Central memory CD8-positive, alpha-beta T cell (primary cell): ENCODE data around the gene NFKBIB.
"Not testable (repeated sequence)": the region's sequence is repeated elsewhere in the genome, so short reads cannot be mapped to it uniquely, and the experiment has no call there.

Source experiments
- ATAC-seq: fragments of 150-1000 bp; cut with Tn5 transposase; replicated peaks from 2 replicates; pipeline ENCODE4 v1.10.0; 2022; ENCODE audit warnings: mild to moderate bottlenecking, moderate FRiP score, moderate number of reproducible peaks; ENCODE audit not compliant: poor library complexity, severe bottlenecking; ENCODE audit errors: extremely low read depth
- DNase-seq, 2 donors: peaks; one replicate each; pipeline ENCODE4 v3.0.0; 2021; ENCODE audit warnings: low spot score in 2 of 2
- H3K27ac Mint-ChIP-seq: one replicate; pipeline ENCODE4 v1.8.0; 2022; ENCODE audit warnings: low read depth, mild to moderate bottlenecking, moderate library complexity, mixed read lengths
- H3K27me3 Mint-ChIP-seq: one replicate; pipeline ENCODE4 v1.8.0; 2022; ENCODE audit warnings: mixed read lengths
- H3K36me3 Mint-ChIP-seq: one replicate; pipeline ENCODE4 v1.8.0; 2022; ENCODE audit warnings: mild to moderate bottlenecking, moderate library complexity, mixed read lengths; ENCODE audit not compliant: insufficient read depth
- H3K4me1 Mint-ChIP-seq: one replicate; pipeline ENCODE4 v1.8.0; 2022; ENCODE audit warnings: mixed read lengths
- H3K4me3 Mint-ChIP-seq: one replicate; pipeline ENCODE4 v1.8.0; 2022; ENCODE audit warnings: mild to moderate bottlenecking, moderate library complexity, mixed read lengths
- H3K9me3 Mint-ChIP-seq: one replicate; pipeline ENCODE4 v1.8.0; 2022; ENCODE audit warnings: mixed read lengths

Gene NFKBIB

DNA sequence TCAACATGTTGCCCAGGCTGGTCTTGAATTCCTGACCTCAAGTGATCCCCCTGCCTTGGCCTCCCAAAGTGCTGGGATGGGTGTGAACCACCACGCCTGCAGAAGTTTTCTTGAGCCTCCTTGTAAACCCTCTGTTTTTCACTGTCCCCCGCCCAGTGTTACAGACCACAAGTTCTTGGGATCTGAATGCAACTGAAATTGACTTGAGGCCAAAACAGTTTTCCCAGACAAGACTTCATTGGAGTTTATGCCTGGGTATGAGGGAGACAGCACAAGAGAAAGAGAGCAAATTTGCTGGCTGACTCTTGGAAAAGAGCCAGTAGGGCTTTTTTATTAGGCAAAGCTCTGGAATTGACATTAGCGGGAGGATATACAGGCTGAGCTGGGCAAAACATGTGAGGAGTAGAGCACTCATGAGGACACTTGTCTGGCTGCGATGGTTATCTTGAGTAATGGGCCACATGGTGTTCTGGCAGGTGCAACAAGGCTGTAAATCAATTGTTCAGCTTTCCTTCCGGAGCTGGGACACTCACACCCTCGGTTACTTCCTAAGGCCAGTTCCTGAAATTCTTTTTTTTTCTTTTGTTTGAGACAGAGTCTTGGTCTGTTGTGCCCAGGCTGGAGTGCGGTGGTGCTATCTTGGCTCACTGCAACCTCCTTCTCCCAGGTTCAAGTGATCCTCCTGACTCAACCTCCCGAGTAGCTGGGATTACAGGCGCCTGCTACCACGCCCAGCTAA is 37.3 kb upstream of the NFKBIB start:
- H3K27ac Mint-ChIP-seq = no peak overlapping the region
- DNase-seq (no peak), ATAC-seq (no peak)
- no peaks in the 10 kb centered on the region for H3K9me3 Mint-ChIP-seq
- peaks cover 39% of the 10 kb centered on the region for H3K4me1 Mint-ChIP-seq
- H3K36me3 Mint-ChIP-seq = peaks cover 22% of the 10 kb centered on the region
- no peak overlapping the region for H3K4me3 Mint-ChIP-seq
- no peaks in the 10 kb centered on the region for H3K27me3 Mint-ChIP-seq

DNA sequence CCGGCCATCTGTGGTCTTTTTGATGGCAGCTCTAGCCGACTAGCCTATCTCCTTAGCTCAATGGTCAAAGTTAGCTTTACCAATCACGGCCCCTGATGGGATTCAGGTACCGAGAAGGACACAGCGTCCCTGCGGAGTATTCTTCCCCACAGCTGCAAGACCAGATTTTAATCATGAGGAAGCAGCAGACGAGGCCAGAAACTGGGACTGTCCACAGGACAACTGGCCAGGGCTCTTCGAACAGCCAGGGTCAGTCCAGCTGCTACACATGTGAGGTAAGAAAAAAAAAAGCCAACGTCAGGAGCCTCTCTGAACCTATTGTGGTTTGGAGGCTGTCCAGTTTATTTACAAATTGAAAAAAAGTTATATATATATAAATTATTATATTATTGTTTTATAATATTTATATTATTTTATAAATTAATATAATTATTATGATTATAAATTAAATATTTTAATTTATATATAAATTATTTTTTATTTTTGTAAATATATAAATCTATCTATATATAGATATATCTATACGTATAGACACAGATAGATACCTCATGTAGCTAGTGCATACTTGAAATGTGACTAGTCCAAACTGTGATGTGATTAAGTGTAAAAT is 32.5 kb upstream of the NFKBIB start:
- Mint-ChIP-seq H3K27me3 (no peaks in the 10 kb centered on the region), H3K4me1 (peaks cover 45% of the 10 kb centered on the region), H3K27ac (no peak overlapping the region), H3K4me3 (no peak overlapping the region), H3K9me3 (no peaks in the 10 kb centered on the region), H3K36me3 (peaks cover 30% of the 10 kb centered on the region)
- no peak for DNase-seq
- no peak for ATAC-seq

DNA sequence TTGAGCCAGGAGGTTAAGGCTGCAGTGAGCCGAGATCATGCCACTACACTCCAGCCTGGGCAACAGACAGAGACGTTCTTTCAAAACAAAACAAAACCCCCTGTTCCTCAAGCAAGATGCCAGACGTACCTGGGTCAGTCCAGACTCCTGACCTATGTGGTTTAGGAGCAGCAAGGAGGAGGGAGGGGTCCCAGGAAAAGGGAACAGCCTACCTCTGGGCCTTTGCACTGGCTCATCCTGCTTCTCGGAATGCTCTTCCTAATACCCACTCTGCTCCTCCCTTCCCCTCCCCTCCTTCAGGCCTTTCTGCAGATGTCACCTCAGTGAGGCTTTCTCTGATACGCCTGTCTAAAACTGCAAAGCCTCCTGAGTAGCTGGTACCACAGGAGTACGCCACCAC is 31.2 kb upstream of the NFKBIB start:
- Mint-ChIP-seq H3K36me3 (peaks cover 33% of the 10 kb centered on the region), H3K4me3 (peak overlapping the region; percentile 86), H3K4me1 (peaks cover 40% of the 10 kb centered on the region), H3K27me3 (no peaks in the 10 kb centered on the region), H3K9me3 (no peaks in the 10 kb centered on the region), H3K27ac (no peak overlapping the region)
- DNase-seq = no peak
- no peak for ATAC-seq

DNA sequence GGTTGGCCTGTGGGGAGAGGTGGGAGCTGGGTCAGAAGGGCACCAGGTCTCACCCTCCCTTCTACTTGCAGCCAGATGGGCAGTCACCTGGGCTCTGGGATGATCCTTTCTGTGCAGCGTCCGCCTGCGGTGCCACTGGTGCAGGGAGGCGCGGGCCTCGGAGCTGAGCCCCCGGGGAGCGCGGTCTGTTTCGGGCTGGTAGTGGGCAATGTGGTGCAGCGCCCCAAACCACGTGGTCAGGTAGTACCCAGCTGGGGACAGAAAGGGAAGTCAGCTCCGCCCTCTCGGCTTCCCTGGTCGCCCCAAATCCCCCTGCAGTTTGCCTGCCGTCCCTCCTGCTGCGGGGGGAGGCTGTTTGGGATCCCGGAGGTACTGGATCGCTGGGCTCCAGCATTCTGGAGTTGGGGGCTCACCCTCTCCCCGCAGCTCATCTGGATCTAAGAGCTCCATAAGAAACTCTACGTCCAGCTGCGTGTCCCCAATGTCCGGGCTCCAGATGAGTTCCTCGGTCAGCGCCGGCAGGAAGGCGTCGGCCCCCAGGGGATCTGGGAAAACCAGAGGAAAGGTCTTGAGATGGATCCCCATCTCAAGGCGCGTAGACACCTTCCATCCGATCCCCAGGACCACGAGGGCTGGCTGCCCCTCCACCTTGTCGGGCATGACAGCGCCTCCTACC is 30.5 kb upstream of the NFKBIB start:
- peak overlapping the region; percentile 95 for H3K27ac Mint-ChIP-seq
- no peaks in the 10 kb centered on the region for H3K9me3 Mint-ChIP-seq
- no peak for ATAC-seq
- peaks cover 38% of the 10 kb centered on the region for H3K4me1 Mint-ChIP-seq
- peaks cover 31% of the 10 kb centered on the region for H3K36me3 Mint-ChIP-seq
- H3K4me3 Mint-ChIP-seq = peak overlapping the region; percentile 86
- DNase-seq = no peak
- no peaks in the 10 kb centered on the region for H3K27me3 Mint-ChIP-seq

DNA sequence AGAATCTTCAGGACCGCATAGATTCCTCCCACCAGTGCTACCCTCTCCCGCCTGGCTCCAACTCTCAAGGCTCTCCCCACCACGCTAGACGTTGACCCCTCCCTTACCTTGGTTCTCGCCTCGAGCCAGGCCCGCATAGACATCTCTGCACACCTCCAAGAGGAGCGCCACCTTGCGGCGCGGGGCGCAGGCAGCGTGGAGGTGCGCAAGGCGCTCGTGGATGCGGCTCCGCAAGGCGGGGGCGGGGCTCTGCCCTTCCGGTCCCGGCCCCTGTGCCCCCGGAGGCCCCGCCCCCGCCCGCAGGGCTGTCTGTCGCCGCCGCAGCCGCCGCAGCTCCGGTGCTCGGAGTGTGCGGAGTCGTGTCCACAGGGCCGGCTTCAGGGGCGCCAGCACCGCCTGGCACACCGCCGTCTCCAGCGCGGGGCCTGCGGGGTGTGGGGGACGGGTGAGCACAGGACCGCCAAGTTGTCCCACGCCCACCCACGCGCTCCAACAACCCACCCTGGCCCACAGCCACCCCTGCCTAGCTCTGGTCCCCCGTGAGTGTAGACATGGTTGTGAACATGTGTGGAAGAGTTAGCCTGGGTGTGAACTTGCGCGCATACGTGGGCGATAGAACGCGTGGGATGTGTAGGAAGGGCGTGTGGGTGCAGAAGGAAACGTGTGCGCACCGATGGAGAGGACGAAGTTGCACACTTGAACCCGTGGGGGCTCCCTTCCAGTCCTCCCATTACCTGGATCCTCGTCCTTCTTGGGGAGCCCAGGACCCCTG is 29.7 kb upstream of the NFKBIB start:
- peaks cover 30% of the 10 kb centered on the region for H3K4me1 Mint-ChIP-seq
- ATAC-seq (peak; percentile 79), DNase-seq (peak; percentile 90 to 93)
- peak overlapping the region; percentile 86 for H3K4me3 Mint-ChIP-seq
- no peaks in the 10 kb centered on the region for H3K9me3 Mint-ChIP-seq
- H3K36me3 Mint-ChIP-seq = peaks cover 26% of the 10 kb centered on the region
- H3K27ac Mint-ChIP-seq = peak overlapping the region; percentile 95
- no peaks in the 10 kb centered on the region for H3K27me3 Mint-ChIP-seq

DNA sequence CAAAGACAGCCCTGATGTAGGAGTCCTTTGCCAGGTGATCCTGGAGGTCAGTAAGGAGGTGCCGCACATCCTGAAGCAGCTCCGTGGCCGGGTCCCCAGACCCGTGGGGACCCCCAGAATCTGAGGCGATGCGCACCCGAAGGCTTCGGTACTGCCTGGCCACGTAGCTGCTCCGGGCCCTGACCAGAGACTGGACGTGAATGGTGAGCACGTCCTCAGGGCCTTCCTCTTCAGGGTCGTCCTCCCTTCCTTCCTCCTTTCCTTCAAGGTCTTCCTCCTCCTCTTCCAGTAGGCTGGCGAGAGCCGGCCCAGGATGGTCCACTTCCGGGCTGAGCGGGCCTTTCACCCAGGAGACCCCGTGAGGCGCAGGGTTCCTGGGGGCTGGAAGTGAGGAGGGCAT is 29.2 kb upstream of the NFKBIB start:
- peaks cover 24% of the 10 kb centered on the region for H3K4me1 Mint-ChIP-seq
- no peaks in the 10 kb centered on the region for H3K9me3 Mint-ChIP-seq
- DNase-seq = no peak
- H3K4me3 Mint-ChIP-seq = peak overlapping the region; percentile 86
- peak overlapping the region; percentile 95 for H3K27ac Mint-ChIP-seq
- ATAC-seq = no peak
- H3K36me3 Mint-ChIP-seq = peaks cover 20% of the 10 kb centered on the region
- H3K27me3 Mint-ChIP-seq = no peaks in the 10 kb centered on the region

DNA sequence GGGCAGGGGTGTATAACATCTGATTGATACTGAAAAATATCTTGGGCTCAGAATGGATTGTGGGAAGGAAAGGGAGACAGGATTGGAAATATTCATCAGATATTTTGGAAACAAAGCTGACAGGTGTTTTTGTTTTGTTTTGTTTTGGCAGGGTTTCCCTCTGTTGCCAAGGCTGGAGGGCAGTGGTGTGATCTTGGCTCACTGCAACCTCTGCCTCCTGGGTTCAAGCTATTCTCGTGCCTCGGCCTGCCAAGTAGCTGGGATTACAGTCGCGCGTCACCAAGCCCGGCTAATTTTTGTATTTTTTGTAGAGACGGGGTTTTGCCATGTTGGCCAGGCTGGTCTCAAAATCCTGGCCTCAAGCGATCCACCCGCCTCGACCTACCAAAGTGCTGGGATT is 26.4 kb upstream of the NFKBIB start:
- not testable (repeated sequence) for ATAC-seq, DNase-seq, H3K27me3 Mint-ChIP-seq, H3K9me3 Mint-ChIP-seq, H3K4me3 Mint-ChIP-seq
- Mint-ChIP-seq H3K4me1 (peaks cover 37% of the 10 kb centered on the region), H3K27ac (peak overlapping the region; percentile 47), H3K36me3 (peaks cover 15% of the 10 kb centered on the region)

DNA sequence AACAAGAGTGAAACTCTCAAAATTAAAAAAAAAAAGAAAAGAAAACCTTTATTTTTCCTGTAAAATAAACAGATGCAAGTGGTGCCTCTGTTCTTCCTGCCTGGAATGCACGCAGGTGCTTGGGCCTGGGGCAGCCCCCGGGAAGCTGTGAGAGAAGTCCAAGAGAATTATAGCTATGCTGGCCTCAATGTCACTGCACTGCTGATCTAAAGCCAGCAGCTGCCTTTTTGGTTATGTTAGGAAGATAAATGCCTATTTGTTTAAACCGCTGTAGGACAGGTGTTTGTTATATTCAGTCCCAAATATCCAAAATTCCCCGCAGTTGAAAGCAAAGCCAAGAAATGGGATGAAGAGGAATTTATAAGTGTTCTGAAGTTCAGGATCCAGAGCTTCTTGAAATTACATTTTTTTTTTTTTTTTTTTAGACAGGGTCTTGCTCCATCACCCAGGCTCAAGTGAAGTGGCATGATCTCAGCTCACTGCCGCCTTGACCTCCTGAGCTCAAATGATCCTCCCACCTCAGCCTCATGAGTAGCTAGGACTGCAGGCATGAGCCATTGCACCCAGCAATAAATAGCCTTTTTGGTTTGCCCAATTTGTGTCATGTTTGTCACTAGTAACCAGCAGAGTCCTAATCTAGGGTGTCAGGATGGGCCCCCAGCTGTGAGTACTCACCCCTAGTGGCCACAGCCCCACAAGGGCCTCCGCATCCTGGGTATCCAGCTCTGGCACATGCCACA is 23.9 kb upstream of the NFKBIB start:
- DNase-seq (no peak), ATAC-seq (no peak)
- Mint-ChIP-seq H3K4me3 (peak overlapping the region; percentile 43), H3K36me3 (peaks cover 15% of the 10 kb centered on the region), H3K27me3 (no peaks in the 10 kb centered on the region), H3K27ac (peak overlapping the region; percentile 25), H3K4me1 (peaks cover 27% of the 10 kb centered on the region), H3K9me3 (no peaks in the 10 kb centered on the region)

DNA sequence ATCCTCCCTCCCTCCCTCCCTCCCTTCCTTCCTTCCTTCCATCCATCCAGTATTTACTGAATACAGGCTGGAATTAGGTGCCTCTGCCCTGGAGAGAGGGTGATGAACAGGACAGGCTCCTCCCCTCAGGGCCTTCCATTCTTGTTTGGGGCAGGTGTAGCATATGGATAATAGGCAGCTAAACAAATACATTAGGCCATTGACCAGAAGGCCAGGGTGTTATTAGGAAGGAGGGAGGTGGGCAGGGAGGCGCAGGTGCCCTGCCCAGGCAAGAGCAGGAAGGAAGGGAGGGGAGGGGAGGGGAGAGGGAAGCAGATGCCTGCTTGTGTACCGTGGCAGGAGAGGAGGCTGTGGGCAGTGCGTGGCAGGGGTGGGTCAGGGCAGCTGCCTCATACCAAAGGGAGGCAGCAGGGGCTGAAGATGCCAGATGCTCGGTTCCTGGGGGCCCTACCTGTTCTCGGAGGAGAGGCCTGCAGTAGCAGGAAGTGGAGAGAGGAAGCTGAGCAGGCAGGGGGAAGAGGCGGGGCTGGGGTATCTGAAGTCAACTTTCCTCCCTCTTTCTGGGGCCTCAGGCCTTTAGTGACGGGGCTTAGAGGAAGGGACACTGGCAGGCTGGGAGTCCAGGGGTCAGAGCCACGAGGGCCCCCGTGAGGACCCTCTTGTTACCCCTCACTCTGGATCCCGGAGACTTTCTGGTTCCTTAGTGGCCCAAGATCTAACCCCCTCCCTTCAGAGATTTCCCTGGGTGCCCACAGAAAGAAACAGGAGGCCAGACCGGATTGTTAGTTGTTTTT is 21.8 kb upstream of the NFKBIB start, which contains the start of gene RINL:
Gene RINL (minus strand): TSS at position 495 of the 794 bp plus-strand sequence. CDS start 1,533 bp downstream, outside the sequence.
- ATAC-seq = peak; percentile 91
- Mint-ChIP-seq H3K36me3 (peaks cover 20% of the 10 kb centered on the region), H3K4me1 (peaks cover 31% of the 10 kb centered on the region), H3K27me3 (no peaks in the 10 kb centered on the region), H3K27ac (peak within 1 kb of the TSS; percentile 98), H3K9me3 (no peaks in the 10 kb centered on the region), H3K4me3 (peak within 1 kb of the TSS; percentile 81)
- DNase-seq = peak; percentile 45 to 50

DNA sequence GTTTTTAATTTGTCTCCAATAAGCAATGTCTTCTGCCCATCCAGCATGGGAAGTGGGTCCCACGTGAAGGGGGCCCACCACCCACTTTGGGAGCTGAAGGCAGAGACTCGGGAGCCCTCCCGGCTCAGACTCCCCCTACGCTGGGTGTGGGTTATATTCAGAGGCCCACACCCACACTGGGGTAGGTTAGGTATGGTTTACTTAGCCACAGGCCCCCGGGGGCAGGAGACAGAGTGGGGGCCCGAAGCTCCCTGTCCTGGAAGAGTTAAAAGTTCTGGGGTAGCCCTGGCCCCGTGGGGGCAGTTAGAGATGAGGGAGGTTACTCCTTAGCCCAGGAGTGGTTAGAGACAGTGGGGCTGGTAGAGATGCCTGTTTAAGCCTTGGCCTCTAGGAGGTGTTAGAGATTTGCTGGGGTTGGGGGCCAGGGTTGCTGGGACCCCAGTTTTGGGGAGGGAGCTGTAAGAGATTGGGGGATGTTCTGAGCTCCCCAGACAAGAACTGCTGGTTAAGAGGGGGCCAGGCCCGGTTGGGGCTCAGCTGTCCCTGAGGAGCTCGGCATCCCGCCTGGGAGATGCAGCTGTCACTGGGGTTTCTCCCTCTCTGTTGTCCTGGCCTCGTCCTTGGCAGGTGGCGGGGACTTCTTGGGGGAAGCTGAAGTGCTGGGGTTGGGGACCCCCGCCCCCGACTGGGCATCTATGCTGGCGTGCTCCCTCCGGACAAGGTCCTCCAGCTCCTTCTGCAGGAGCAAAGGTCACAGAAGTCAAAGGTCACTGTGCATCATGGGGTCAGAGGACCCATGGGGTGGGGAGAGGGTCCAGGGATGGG is 21.0 kb upstream of the NFKBIB start:
- H3K27me3 Mint-ChIP-seq = no peaks in the 10 kb centered on the region
- peaks cover 26% of the 10 kb centered on the region for H3K36me3 Mint-ChIP-seq
- DNase-seq (no peak), ATAC-seq (no peak)
- H3K27ac Mint-ChIP-seq = peak overlapping the region; percentile 98
- H3K9me3 Mint-ChIP-seq = no peaks in the 10 kb centered on the region
- H3K4me3 Mint-ChIP-seq = peak overlapping the region; percentile 81
- peaks cover 31% of the 10 kb centered on the region for H3K4me1 Mint-ChIP-seq

DNA sequence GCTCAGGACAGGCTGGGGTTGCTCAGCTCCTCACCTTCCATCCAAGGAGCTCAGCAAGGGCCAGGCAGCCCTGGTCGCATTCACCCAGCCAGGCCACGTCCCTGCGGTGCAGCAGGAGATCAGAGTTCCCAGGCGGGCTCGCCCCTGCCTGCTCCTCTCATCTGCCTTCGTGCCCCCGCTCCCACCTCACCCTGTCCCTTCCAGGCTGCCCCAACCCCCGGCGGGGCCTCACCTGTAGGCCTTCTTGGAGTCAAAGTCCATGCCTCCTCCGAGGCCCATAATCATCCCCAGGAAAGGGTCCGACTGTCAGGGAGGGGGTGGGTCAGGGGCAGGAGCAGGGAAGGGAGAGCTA is 20.4 kb upstream of the NFKBIB start:
- ATAC-seq = no peak
- Mint-ChIP-seq H3K27me3 (no peaks in the 10 kb centered on the region), H3K27ac (no peak overlapping the region), H3K4me1 (peaks cover 31% of the 10 kb centered on the region), H3K9me3 (no peaks in the 10 kb centered on the region), H3K36me3 (peaks cover 26% of the 10 kb centered on the region), H3K4me3 (peak overlapping the region; percentile 46)
- no peak for DNase-seq
